ENCODE data around the gene SDSL.

The SDSL gene

GRCh38 chr12:113407931-113408600 lies 14.1 kb upstream of the SDSL start:
- TF ChIP-seq CTCF (IDR thresholded peaks at IDR 0.05), result no peak
- Histone ChIP-seq H3K27ac (no peak overlapping the region), H3K4me1 (peaks cover 0 to 3% (median 0%) of the 10 kb centered on the region in 4 donors), H3K27me3 (peaks cover 0 to 28% of the 10 kb centered on the region in 2 donors), H3K4me3 (no peak overlapping the region), H3K36me3 (no peaks in the 10 kb centered on the region), H3K9me3 (no peaks in the 10 kb centered on the region)
- intact Hi-C loops (cut with DNase I; ENCODE audit: low total_unique reads), result no loop called here
- DNase-seq, result no peak

GRCh38 chr12:113408756-113409298 lies 13.4 kb upstream of the SDSL start:
- intact Hi-C loops (cut with DNase I; ENCODE audit: low total_unique reads), result no loop called here
- Histone ChIP-seq H3K4me1 (peaks cover 0 to 3% (median 0%) of the 10 kb centered on the region in 4 donors), H3K27ac (no peak overlapping the region), H3K9me3 (no peaks in the 10 kb centered on the region), H3K27me3 (peaks cover 0 to 21% of the 10 kb centered on the region in 2 donors), H3K4me3 (no peak overlapping the region), H3K36me3 (no peaks in the 10 kb centered on the region)
- no peak for TF ChIP-seq CTCF (IDR thresholded peaks at IDR 0.05)
- DNase-seq, result no peak

GRCh38 chr12:113409462-113410124 lies 12.6 kb upstream of the SDSL start:
- Histone ChIP-seq H3K27me3 (peaks cover 0 to 23% of the 10 kb centered on the region in 2 donors), H3K36me3 (no peaks in the 10 kb centered on the region), H3K4me1 (no peaks in the 10 kb centered on the region), H3K27ac (no peak overlapping the region), H3K9me3 (no peaks in the 10 kb centered on the region), H3K4me3 (no peak overlapping the region)
- intact Hi-C loops (cut with DNase I; ENCODE audit: low total_unique reads), result no loop called here
- TF ChIP-seq CTCF (IDR thresholded peaks at IDR 0.05), result no peak
- DNase-seq, result no peak

- H3K4me1 ChIP-seq, result no peaks in the 10 kb centered on the region
- H3K27me3 ChIP-seq, result peaks cover 0 to 25% of the 10 kb centered on the region in 2 donors
- H3K27ac ChIP-seq, result no peak overlapping the region
- H3K9me3 ChIP-seq, result no peaks in the 10 kb centered on the region
- intact Hi-C loops (cut with DNase I; ENCODE audit: low total_unique reads), result no loop called here
- TF ChIP-seq CTCF (IDR thresholded peaks at IDR 0.05), result no peak
- peak in 1 of 2 donors; percentile 27 for DNase-seq
- no peaks in the 10 kb centered on the region for H3K36me3 ChIP-seq
- H3K4me3 ChIP-seq, result no peak overlapping the region
Observed at GRCh38 chr12:113413488-113413939, 8.7 kb upstream of the SDSL start.

GRCh38 chr12:113414519-113415038 lies 7.6 kb upstream of the SDSL start:
- no peaks in the 10 kb centered on the region for H3K36me3 ChIP-seq
- peaks cover 0 to 25% of the 10 kb centered on the region in 2 donors for H3K27me3 ChIP-seq
- H3K9me3 ChIP-seq, result no peaks in the 10 kb centered on the region
- DNase-seq, result peak in 1 of 2 donors; percentile 41
- intact Hi-C loops (cut with DNase I; ENCODE audit: low total_unique reads), result no loop called here
- H3K4me1 ChIP-seq, result no peaks in the 10 kb centered on the region
- H3K27ac ChIP-seq, result no peak overlapping the region
- no peak for TF ChIP-seq CTCF (IDR thresholded peaks at IDR 0.05)
- no peak overlapping the region for H3K4me3 ChIP-seq

Data from tibial artery (tissue), 4 donors.